Middle frontal gyrus (tissue), 1 donor: ENCODE measurements around the gene DYDC2.
"Not testable (repeated sequence)": the region's sequence is repeated elsewhere in the genome, so short reads cannot be mapped to it uniquely, and the experiment has no call there.

Experiments used
- DNase-seq: peaks from one replicate; pipeline ENCODE4 v3.0.0-alpha.2; 2015; ENCODE audit warnings: low spot score; ENCODE audit errors: extremely low spot score

DYDC2 gene

DNA sequence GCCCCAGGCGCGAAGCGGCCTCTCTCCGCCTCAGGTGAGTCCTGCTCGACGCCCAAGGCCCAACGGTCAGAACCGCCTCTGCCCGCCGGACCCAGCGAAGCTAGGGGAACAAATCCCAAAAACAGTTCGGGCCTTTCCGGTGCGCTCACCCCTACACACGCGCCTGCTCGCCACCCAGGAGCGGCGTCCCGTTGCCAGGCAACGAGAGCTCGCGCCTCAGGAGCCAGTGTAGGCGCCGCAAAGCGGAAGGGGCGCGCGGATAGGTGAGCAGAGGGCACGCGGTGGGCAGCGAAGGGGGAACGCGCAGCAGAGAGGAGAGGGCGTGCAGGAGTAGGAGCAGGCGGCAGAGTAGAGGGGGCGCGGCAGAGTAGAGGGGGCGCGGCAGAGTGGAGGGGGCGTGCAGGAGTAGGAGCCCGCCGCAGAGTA, at the start of gene DYDC2, which contains the start of gene DYDC1:
Gene DYDC2, plus strand, starts transcription at position 219 of the 426 bp plus-strand sequence. CDS start 5,663 bp downstream, outside the sequence.
Gene DYDC1, minus strand, starts transcription at position 193 of the 426 bp plus-strand sequence. CDS start 4,154 bp downstream, outside the sequence.
- DNase-seq = no peak

GRCh38 chr10:80313523-80313922, 43.1 kb upstream of the DYDC2 start:
- DNase-seq = no peak

DNA sequence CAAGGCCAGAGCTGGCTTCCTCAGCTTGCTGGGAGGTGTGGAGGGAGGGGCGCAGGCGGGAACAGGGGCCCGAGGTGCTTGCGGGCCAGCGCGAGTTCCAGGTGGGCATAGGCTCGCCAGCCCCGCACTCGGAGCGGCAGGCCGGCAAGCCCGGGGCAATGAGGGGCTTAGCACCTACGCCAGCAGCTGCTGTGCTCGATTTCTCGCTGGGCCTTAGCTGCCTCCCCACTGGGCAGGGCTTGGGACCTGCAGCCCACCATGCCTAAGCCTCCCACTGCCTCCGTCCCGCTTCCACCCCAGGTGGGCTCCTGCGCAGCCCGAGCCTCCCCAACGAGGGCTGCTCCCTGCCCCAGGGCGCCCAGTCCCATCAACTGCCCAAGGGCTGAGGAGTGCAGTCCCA, 41.2 kb upstream of the DYDC2 start:
- DNase-seq = no peak

- DNase-seq = no peak
These were observed 37.8 kb upstream of the DYDC2 start for GRCh38 chr10:80318742-80319141.

DNA sequence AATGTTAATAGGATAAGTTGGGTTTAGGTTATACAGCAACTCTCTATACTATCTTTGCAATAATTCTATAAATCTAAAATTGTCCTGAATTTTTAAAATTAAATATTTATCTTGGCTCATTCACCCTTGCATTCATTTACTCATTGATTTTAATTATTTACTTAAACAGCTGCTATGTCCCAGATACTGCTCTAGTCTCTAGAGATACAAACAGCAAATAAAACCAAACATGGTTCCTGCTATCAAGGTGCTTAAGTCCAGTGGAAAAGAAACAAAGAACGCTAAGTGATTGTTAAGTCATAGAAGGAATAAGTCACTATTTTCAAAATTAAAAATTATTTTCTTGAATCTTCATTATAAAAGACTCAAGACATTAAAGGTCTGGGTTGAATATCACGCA, 37.3 kb upstream of the DYDC2 start:
- DNase-seq = no peak

DNA sequence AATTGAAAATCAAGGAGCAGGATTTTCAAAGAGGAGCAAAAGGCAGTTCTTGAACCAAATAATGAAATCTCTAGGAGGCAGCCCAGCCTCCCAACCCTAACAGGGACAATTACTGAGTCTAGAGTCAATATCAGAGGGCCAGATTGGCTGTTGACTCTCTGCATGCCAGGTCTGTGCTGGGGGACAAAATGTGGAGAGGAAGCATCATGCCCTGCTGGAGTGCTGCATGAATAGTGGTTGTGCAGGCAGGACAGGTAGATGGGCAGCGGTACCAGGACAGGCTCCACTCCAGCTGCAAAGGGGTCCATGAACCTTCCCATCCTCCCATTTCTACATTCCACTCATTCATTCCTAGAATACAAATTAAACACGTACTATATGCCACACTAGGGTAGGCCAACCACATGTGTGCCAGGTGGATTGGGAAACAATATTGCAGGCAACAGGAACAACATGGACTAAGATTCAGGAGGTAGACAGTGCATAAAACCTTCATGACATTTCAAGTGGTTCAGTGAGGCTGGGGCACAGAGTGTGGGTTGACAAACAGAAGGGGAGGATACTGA, 36.8 kb upstream of the DYDC2 start:
- no peak for DNase-seq

DNA sequence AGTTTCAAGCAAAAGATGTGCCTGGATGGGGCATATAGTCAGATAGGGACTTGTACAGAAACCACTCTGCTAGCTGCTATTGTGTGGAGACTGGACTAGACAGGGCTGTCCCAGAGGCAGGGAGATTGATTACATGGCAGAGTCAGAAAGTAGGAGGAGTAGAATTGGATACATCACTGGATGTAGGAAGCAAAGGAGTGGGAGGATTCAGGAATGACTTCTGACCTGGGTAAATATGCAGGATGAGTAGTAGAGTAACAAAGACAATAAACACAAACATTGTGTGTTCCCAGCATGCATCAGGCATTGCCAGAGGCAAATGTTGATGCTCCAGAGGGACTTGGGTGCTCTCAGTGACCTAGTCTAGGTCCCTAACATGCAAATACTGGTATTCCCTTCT, 36.2 kb upstream of the DYDC2 start:
- no peak for DNase-seq

DNA sequence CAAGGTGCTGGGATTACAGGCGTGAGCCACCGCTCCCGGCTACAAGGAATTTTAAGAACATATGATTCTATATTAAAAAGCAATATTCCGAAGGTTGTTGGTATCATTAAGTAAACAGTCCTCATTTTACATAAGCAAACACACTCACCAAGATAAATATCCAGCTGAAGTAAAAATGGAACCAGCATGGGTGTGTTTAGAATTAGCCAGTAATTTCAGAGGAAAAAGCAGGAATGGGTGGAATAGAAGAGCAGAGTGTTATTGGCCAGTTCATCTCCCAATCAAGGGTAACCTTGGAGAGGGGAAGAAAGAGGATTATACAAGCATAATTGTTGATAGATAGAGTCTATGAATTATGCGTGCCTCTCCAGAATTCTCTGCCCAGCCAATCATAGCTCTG, 35.4 kb upstream of the DYDC2 start:
- no peak for DNase-seq

DNA sequence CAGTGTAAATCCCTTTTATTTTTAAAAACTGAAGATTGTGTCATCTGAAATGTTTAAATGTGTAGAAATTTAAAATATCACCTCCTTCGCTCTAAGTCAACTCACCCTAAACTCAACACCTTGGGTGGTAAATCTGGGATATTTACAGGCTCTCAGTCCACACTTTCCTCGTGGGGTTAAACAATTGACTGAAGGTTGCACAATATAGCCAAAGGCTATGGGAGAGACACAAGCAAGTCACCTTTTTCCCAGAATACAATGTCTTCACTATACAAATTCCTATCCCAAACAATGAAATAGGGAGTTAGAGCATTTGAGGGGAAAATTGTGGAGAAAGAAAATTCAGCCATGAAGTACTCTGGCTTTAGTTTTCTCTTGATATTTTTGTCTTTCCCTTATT, 34.4 kb upstream of the DYDC2 start:
- no peak for DNase-seq

DNA sequence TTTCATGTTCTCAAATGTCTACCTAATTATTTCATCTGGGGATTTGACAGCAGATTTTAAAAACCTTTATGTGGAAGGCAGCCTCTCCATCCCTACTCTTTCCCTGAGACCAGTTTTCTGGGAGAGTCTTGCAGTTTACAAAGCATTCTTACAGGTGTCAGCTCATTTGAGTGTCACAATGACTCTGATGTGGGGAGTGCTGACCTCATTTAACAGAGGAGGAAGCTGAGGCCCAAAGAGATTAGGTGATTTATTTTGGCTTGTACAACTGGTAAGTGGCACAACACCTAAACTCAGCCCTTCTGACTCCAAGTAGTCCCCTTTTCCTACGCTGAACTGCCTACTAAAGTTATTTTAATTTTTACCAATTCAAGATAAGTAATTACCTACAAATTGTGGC, 33.9 kb upstream of the DYDC2 start:
- DNase-seq = no peak

DNA sequence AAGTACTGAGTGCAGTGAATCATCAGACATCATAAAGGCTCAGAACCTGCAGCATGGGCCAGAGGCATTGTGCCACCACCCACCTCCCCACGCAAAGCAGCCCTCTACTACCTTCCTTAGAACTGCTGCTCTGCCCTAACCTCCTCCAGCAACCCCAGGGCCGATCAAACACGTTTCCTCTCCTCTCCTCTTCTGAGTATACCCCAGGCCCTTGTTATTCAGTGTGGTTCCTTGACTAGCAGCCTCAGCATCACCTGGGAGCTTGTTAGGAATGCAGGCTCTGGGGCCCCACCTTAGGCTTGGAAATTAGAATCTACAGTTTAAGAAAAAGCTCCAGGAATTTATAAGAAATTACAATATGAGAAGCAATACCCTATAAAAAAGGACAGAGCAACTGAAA, 33.3 kb upstream of the DYDC2 start:
- no peak for DNase-seq

DNA sequence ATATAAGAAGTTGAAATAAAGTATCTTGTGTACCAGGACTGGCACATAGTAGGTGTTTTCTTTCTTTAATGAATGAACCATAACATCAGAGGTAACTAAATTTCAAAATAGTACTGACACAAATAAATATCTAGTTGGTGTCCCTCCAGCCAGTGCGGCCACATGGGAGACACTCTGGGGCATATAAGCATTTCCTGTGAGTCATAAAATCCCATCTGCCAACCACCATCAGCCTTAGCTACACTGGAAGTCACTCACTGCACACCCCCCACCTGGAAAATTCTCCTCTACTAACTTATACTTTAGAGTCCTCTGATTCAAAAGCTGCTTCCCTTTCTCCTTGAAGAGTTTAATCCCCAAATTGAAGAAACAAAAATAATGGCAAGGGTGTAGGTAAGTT, 32.5 kb upstream of the DYDC2 start:
- no peak for DNase-seq

DNA sequence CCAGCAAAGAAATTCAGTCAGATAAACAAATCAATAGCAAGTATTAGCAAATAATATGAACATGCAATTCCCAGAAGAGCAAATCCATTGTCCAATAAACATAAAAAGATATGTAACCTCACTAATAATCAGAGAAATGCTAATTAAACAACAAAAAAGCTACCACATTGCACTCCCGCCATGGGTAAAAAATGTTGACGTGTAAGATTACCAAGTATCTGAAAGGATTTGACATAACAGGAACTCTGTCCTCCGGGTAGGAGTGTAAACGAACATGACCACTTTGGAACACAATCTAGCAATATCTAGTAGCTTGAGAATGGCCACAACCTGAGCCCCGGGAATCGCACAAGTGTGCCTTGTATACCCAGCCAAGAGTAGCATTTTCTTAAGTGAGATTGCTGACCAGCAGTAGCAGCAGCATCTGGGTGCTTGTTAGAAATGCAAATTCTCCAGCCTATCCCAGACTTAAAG, 31.7 kb upstream of the DYDC2 start:
- no peak for DNase-seq

DNA sequence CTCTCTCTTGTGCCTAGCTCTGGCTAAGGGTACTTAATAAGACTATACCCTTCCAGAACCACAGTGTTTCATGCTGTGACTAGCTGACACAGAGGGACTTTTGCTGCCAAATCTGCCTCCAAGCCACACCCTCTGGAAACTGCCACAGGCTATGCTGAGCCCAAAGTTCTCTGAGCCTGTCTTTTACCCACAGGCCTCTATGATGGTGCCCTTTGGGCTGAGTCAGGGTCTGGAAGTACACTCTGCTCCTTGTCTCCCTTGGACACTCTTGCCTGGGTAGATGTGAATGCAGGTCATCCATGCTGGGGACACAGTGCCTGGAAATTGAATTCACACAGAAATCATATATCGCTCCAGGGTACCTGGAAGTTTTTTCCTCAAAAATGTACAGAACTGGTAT, 22.6 kb upstream of the DYDC2 start:
- DNase-seq = no peak

DNA sequence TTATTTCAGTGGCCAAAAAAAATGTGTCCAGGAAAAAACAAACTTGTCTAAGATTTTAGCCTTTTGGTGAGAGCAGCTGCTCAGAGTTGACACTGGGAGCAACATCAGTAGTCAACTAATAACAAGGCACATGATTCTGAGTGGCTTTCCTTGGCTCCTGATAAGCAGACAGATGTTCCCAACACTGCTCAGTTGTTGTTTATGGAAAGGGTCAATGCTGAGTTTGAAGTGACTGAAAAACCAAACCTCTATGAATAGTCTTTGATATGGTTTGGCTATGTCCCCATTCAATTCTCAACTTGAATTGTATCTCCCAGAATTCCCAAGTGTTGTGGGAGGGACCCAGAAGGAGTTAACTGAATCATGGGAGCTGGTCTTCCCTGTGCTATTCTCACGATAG, 12.3 kb upstream of the DYDC2 start:
- no peak for DNase-seq

GRCh38 chr10:80344912-80345311, 11.7 kb upstream of the DYDC2 start:
- DNase-seq = no peak

DNA sequence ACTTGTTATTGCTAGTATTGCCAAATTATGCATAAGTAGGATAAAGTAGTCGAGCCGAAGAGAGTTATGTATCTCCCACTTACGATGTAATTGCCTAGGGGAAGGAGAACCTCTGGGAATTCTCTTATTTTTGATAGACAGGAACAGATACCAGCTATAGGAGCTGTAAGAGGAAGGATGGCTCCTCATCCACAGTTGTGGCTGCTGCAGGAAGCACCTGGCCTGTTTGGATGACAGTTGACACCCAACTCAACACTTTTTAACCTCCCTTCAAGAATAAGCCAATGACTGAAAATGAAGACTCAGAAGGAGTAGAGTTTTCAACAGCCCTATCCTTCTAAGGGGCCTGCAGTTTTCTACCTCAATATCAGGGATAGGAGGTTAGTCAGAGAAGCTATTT, 6.3 kb upstream of the DYDC2 start:
- no peak for DNase-seq

DNA sequence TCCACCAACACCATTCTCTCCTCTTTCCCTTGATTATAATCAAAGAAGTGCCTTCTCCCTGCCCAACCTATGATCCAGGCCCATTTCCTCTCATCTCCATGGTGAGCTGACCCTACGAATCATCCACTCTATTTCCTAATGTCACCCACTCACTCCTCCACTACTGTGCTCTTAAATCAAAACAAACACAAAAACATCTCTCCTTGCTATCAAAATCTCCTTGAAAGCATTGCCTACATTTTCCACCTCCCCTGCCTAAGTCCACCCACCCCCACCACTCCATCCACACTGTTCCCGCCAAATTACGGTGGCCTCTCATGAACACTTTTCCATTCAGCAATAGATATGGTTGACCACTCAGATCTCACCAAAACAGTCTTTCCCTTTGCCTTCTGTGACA, 5.4 kb upstream of the DYDC2 start:
- no peak for DNase-seq

DNA sequence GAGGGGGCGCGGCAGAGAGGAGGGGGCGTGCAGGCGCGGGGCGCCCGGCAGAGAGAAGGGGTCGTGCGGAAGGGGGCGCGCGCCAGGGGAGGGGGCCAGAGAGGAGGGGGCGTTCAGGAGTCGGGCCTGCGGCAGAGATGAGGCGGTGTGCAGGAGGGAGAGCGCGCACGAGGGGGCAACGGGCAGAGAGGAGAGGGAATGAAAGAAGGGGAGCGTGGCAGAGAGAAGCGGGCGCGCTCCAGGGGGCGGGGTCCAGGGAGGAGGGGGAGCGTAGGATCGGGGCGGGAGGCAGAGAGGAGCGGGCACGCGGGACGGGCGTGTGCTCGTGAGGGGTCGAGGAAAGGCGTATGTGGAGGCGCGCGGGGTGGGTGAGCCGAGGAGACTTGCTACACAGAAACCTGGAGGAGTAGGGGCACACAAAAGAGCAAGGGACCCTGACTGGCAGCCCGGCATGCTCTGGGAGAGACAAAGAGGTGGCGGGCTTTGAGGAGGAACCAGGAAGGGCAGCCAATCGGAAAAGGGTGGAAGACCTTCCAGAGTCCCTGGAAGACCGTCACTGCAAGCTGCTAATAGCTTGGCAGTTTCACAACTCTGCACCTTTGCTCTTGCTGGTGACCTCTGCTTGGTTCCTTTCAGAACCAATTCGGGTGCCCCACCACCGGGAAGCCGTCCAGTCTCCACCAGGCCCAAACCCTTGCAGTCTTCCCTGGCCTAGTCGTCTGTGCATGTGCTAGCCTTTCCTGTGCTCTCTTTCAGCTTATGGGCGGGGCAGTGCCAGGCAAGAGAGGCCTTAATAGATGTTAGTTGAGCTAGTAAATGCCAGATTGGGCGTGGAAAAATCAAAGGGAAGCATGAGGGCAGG, 639 bp downstream of the DYDC2 start:
- no peak for DNase-seq

DNA sequence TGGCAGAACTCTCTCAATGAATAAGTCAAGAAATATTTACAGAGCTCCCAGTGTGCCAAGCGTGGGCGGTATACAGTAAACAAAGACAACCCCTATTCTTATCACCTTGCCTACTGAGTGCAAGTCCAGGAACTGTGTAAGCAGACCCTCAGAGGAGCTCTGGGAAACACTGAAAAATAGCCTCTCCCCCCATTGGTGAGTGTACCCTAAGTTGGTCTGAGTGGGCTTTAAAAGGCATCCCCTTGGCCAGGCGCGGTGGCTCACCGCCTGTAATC, 1.2 kb downstream of the DYDC2 start:
- no peak for DNase-seq

- DNase-seq = not testable (repeated sequence)
These were observed 2.3 kb downstream of the DYDC2 start for GRCh38 chr10:80358925-80359324.

GRCh38 chr10:80359644-80360043, 3.1 kb downstream of the DYDC2 start:
- DNase-seq = no peak

DNA sequence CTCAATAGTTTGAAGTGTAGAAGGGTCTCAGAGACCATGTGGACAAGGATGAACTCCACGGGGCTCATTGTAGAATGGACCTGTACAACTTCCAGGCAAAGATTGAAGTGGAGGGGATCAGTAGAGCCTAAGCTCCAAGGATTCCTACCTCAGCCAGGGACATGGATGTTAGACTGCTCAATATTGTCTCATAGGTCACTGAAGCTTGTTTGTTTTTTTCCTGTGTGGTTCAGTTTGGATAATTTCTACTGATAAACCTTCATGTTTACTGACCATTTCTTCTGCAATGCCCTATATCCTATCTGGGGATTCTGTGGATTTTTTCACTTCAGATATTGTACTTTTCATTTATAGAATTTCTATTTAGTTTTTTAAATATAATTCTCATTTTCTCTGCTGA, 8.9 kb downstream of the DYDC2 start:
- no peak for DNase-seq
